SK-MEL-5 (cell line): ENCODE data around the gene ARHGEF10L. TPM values are rescaled to one million over a fixed set of nuclear protein-coding genes. Genes with fewer than 3 reads are reported as not detected.

Source experiments
- DNase-seq: peaks from one replicate; pipeline ENCODE4 v3.0.0-alpha.2; 2016; ENCODE audit warnings: low read depth, low spot score
- in situ Hi-C: cut with HindIII; loops from 2 replicates; pipeline ENCODE4 v1.10.0; 2016; ENCODE audit warnings: low sequenced_read_pairs, high pct_unique_total_duplicates, low pct_unique_long_range_greater_than_20kb
- total RNA-seq: library from RNA; depleted of rRNA; stranded (reverse); fragments of >200 nt; shearing (Covaris generic); gene quantifications from 2 replicates; pipeline ENCODE4 v1.2.3, GENCODE V29; 2014

The ARHGEF10L gene
- total RNA-seq, 1 experiment from 2014 or later: 4.4 TPM

- in situ Hi-C loops: no loop called here
Measured at GRCh38 chr1:17653276-17653675, 113.8 kb downstream of the ARHGEF10L start.

DNA sequence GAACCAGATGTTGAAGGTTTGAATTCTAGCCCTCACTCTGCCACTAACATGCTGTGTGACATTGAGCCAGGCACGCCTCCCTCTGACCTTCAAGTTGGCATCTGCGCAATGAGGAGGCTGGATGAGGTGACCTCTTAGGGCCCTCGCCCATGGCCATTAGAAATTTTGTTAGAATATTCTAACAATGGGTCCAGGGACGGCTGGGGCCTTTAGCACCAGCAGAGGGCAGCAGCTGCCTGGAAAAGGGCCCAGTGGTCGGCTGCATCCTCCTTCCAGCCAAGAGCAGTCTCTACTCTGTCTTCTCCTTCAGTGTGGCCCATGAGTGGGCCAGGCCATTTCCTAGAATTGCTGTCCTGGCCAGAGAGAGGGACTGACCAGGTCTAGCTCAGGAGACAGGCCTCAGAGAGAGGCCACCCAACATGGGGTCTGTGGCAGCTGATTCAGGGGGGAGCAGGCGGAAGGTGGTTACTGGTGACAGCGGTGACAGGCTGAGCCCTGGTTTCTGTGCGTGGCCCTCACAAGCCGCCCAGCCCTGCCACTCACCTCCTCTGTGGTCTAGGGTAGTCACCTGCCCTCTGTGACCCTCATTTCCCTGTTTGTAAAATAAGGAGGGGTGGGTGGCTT is 114.3 kb downstream of the ARHGEF10L start:
- in situ Hi-C loops: no loop called here
- DNase-seq: peak; percentile 60

More at GRCh38 chr1:17653276-17653675, 113.8 kb downstream of the ARHGEF10L start:
- no peak for DNase-seq

GRCh38 chr1:17654519-17654918 is 115.0 kb downstream of the ARHGEF10L start:
- no peak for DNase-seq
- in situ Hi-C loops: no loop called here

DNA sequence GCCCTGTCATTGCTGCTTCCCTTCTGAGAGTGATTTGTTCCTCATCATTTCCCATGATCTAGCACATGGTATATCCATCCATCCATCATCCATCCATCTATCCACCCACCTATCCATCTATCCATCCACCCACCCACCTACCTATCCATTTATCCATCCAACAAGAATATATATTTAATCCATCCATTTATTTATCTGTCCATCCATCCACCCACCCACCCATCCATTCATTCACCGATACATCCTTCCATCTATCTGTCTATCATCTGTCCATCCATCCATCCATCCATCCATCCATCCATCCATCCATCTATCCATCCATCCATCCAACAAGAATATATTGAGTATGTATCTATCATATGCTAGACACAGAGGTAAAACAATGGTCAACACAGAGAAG is 115.7 kb downstream of the ARHGEF10L start:
- in situ Hi-C loops: no loop called here
- no peak for DNase-seq

- in situ Hi-C loops: no loop called here
- no peak for DNase-seq
Measured at GRCh38 chr1:17655922-17656321, 116.4 kb downstream of the ARHGEF10L start.

DNA sequence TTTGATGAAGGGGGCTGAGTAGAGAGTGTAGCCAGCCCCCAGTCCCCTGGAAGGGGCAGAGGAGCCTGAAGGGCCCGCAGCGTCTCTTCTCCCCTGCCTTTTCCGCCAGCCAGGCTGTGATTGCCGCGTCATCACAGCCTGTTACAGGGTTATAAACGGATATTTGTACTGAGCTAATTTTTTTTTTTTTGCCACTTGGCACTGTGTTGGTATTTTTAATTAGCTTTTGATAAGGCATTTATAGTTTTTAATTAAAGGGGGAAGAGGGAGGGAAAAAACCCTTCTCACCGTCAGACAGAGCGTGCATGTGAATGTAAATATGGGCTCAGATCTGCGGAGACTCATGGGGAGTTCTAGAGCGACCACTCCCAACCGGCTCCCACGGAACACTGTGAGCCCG is 117.9 kb downstream of the ARHGEF10L start:
- in situ Hi-C loops: no loop called here

DNA sequence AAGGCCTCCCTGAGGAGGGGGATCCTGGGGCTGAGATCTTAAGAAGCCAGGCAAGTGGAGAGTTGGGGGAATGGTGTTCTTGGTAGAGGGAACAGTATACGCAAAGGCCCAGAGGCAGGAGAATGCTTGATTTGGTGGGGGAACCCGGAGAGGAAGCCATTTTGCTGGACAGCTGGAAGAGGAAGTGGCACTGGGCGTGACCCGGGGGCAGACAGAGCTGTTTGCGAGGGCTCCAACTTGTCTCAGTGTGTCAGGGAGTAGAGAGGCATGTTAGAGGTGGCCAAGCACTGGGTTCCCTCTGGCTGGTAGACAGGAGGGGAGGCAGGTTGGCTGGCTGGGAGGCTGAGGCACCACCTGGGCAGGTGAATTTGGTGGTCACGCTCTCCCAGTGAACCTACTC is 119.3 kb downstream of the ARHGEF10L start:
- in situ Hi-C loops: no loop called here
- no peak for DNase-seq

More for the DNA sequence above, 117.9 kb downstream of the ARHGEF10L start:
- DNase-seq: no peak

DNA sequence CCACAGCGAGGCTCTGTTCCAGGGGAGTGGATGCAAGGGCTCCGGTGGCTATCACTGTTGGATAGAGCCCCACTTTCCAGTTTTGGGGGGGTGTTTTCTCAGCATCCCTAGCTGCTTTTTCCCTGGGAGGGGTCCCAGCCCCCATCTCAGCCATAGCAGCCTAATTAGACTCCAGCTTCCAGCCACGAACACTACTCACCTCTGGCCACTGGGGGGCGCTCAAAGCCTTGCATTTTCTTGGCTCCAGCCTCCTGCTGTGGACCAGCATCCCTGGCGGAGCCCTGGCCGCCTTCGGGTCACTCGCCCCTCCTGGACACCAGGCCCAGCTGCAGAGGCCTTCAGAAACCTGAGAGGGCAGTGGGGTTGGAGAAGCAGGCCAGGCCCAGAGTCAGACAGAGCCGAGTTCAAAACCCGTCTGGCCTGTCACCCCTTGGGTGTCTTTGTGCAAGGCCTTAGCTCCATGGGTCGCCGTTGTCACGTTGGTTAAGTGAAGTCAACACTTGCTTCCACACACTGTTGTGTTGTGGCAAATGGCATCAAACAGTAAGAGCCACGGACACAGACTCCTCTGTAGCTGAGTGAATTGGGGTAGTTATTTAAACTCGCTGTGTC is 122.2 kb downstream of the ARHGEF10L start:
- DNase-seq: peak; percentile 70
- in situ Hi-C loops: no loop called here

DNA sequence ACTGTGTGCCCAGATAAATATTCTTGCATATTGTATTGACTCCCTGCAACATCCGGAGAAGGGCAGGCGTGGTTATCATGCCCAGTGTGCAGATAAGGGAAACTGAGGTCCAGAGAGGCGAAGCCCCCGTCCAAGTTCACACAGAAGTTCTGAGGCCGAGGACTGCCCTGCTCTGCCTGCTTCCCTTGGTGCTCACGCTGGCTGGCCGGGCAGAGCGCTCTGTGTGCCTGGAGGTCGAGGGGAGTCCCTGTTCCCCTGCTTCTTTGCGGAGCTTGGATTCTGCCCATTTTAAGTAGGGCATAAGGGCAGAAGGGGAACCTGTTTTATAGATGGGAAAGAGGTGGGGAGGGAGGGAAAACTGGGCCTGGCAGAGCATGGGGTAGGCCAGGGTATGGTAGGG is 122.8 kb downstream of the ARHGEF10L start:
- in situ Hi-C loops: no loop called here
- no peak for DNase-seq

DNA sequence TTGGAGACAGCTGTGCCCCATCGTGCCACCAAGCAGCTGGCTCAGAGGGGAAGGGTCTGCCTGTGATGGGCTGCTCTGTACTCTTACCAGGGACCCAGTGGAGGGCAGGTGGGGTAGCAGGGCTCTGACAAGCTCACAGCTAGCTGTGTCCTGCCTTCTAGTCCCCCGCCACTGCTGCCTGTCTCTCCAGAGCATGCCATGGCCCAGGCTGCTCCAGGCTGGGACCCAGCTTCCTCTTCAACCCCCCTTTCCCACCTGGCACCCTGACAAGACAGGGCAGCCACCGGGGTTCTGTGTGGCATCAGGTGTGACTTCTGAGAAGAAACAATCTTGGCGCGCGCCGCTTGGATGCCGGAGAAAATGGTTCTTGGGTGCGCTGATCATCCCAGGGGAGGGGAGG is 123.3 kb downstream of the ARHGEF10L start:
- no peak for DNase-seq
- in situ Hi-C loops: no loop called here

DNA sequence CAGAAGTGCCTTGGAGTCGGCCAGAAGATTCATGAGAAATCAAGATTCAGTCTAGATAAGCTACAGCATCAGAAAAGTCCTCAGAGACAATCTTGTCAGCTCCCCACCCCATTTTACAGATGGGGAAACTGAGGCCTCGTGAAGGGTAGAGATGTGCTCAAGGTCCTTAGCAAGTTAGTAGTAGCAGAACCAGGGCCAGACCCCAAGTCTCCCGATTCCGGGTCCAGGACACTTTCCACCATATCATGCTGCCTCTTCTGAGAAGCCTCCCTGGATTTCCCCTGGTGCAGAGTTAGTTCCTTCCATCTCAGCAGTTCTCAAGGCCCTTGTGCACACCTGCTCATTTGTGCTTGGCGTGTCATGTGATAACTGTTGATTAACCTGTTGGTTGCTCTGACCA is 124.1 kb downstream of the ARHGEF10L start:
- no peak for DNase-seq
- in situ Hi-C loops: no loop called here

- in situ Hi-C loops: no loop called here
- no peak for DNase-seq
Measured at GRCh38 chr1:17664322-17664721, 124.8 kb downstream of the ARHGEF10L start.

DNA sequence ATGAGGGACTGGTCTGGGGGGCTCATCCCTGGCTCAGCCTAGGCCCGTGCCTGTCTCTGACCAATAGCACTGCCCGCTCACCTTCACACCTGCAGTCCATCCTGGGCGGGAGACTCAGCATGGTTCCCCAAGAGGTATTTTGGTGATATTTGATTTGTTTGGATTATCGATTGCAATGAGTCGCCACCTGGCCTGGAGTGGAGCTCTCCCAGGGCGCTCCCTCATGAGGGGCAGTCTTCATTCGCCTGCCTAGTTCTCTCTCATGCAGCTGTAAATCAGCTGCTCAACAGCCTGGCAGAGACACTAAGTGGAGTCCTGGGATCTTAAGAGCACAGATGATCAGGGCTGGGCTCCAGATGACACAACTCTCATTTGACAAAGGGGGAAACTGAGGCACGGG is 125.6 kb downstream of the ARHGEF10L start:
- no peak for DNase-seq
- in situ Hi-C loops: no loop called here

DNA sequence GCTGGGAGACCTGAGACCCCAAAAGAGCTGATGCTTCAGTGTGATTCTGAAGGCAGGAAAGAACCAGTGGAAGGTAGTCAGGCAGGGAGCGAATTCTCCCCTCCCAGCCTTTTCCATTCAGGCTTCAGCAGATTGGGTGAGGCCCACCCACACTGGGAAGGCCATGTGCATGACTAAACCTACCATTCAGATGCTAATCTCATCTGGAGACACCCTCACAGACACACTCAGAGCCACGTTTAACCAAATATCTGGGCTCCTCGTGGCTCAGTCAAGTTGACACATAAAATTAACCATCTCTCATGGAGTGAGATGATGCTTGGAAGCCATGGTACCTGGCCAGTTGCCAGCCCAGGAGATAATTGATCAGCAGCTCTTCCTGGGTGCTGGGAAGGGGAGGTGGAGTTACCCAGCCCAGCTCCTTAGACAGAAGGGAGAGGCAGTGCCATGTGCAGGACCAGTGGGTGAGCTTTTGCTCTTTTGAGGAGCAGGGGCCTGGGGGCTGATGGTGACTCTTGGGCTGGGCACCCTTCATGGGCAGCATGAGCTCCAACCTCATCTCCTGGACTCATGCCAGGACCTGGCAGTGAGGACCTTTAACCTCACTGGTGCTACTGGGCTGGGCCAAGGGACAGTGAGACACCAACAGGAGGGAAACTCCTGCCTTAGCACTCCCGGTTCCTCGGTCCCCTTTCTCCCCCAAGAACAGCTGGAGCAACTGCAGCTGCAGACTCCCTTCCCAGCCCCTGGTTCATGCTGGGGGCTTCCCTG is 126.6 kb downstream of the ARHGEF10L start:
- DNase-seq: no peak
- in situ Hi-C loops: no loop called here

GRCh38 chr1:17667641-17668040 is 128.1 kb downstream of the ARHGEF10L start:
- DNase-seq: no peak
- in situ Hi-C loops: no loop called here

DNA sequence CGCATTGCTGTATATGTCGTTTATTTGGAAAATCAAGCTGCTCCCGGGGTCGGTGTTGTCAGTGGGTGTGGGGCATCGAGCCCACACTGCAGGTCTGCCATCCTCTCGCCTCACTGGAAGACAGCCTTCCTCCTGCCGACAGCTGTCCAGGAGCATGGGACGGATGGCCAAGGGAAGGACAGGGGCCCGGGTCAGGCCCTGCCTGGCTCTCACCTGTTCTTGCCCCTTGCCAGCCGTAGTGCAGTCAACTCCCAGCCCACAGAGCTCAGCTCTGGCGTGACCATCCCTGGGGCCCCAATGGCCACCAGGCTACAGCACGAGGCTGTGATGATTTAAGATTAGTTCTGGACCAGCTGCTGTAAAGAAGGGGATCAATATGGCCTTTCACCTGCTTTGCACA is 128.7 kb downstream of the ARHGEF10L start:
- in situ Hi-C loops: no loop called here
- DNase-seq: no peak

DNA sequence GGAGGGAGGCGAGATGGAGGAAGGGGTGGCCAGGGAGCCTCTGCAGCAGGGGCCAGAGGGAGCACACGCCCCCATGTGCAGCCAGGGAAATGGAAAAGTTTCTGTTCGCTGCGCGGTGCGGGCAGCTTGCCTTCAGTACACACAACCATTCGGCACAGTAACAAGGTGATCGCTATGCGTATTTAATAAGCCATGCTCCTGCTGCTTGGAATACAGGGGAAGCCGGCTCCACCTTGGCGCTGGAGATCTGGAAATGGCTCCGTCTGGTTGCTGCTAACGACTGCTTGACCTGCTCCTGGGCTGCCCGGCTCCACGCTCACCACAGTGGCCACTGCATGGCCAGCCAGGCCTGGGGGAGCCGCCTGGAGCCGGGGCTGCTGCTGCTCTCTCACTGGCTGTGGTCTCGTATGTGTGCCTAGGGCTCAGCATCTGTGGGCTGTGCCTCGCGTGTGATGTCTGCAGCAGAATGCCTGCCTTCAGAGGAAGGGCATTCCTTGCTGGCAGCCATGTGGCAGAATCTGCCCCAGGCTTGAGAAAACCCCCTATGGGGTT is 129.2 kb downstream of the ARHGEF10L start:
- in situ Hi-C loops: no loop called here
- no peak for DNase-seq

GRCh38 chr1:17669305-17669704 is 129.8 kb downstream of the ARHGEF10L start:
- in situ Hi-C loops: no loop called here
- DNase-seq: no peak
